Neural progenitor cell (in vitro differentiated cells): ENCODE data around the gene APCDD1L. TPM values are rescaled to one million over a fixed set of nuclear protein-coding genes. Genes with fewer than 3 reads are reported as not detected.

ENCODE experiments used
- DNase-seq: peaks from one replicate; pipeline ENCODE4 v3.0.0-alpha.2; 2016; ENCODE audit warnings: low spot score
- H2AFZ ChIP-seq: fragments of 200-600 bp; sonication (generic); replicated peaks from 2 replicates; pipeline ENCODE4 v1.6.1; 2016; ENCODE audit warnings: antibody characterized with exemption
- H3F3A ChIP-seq: fragments of 200-600 bp; sonication (generic); 2 replicates; pipeline ENCODE4 v1.6.1; 2016; ENCODE audit warnings: antibody characterized with exemption, low read depth
- H3K27ac ChIP-seq: fragments of 200-600 bp; sonication (generic); 2 replicates; pipeline ENCODE4 v1.5.1; 2016; ENCODE audit warnings: mild to moderate bottlenecking
- H3K27me3 ChIP-seq: fragments of 200-600 bp; sonication (generic); 2 replicates; pipeline ENCODE4 v1.6.1; 2016; ENCODE audit warnings: mild to moderate bottlenecking, moderate library complexity
- H3K36me3 ChIP-seq: fragments of 200-600 bp; sonication (generic); 2 replicates; pipeline ENCODE4 v1.5.1; 2016
- H3K4me1 ChIP-seq: fragments of 200-600 bp; sonication (generic); 2 replicates; pipeline ENCODE4 v1.6.1; 2016; ENCODE audit warnings: mixed run types
- H3K4me2 ChIP-seq: fragments of 200-600 bp; sonication (generic); 2 replicates; pipeline ENCODE4 v1.6.1; 2016
- H3K4me3 ChIP-seq: fragments of 200-600 bp; sonication (generic); 2 replicates; pipeline ENCODE4 v1.5.1; 2016
- H3K79me2 ChIP-seq: fragments of 200-600 bp; sonication (generic); 2 replicates; pipeline ENCODE4 v1.6.1; 2016; ENCODE audit warnings: low read depth
- H3K9ac ChIP-seq: fragments of 200-600 bp; sonication (generic); 2 replicates; pipeline ENCODE4 v1.6.1; 2016
- H3K9me3 ChIP-seq: fragments of 200-600 bp; sonication (generic); 2 replicates; pipeline ENCODE4 v1.5.1; 2016; ENCODE audit warnings: low read depth
- H4K20me1 ChIP-seq: fragments of 200-600 bp; sonication (generic); 2 replicates; pipeline ENCODE4 v1.6.1; 2016; ENCODE audit warnings: low read depth
- H3K27ac Mint-ChIP-seq: 3 replicates; pipeline ENCODE4 v1.8.0; 2021; ENCODE audit warnings: mixed read lengths
- H3K27me3 Mint-ChIP-seq: 2 replicates; pipeline ENCODE4 v1.8.0; 2022; ENCODE audit warnings: low read depth, mild to moderate bottlenecking, inconsistent platforms, moderate library complexity, mixed read lengths; ENCODE audit not compliant: insufficient read depth
- H3K36me3 Mint-ChIP-seq: 3 replicates; pipeline ENCODE4 v1.8.0; 2021; ENCODE audit warnings: mixed read lengths
- H3K4me1 Mint-ChIP-seq: 3 replicates; pipeline ENCODE4 v1.8.0; 2021; ENCODE audit warnings: mixed read lengths
- H3K4me3 Mint-ChIP-seq: 3 replicates; pipeline ENCODE4 v1.8.0; 2021; ENCODE audit warnings: mild to moderate bottlenecking, moderate library complexity, mixed read lengths
- H3K9me3 Mint-ChIP-seq: 3 replicates; pipeline ENCODE4 v1.8.0; 2020; ENCODE audit warnings: mixed read lengths
- CTCF ChIP-seq: fragments of 200-600 bp; sonication (generic); IDR thresholded peaks from 2 replicates; pipeline ENCODE4 v1.5.1; 2017; ENCODE audit warnings: antibody characterized with exemption, mild to moderate bottlenecking
- EZH2 ChIP-seq: fragments of 200-600 bp; sonication (generic); IDR thresholded peaks from 2 replicates; pipeline ENCODE4 v1.6.1; 2017; ENCODE audit warnings: antibody characterized with exemption, mild to moderate bottlenecking, moderate library complexity
- EZH2phosphoT487 ChIP-seq: fragments of 200-600 bp; sonication (generic); IDR thresholded peaks from 2 replicates; pipeline ENCODE4 v1.6.1; 2017; ENCODE audit warnings: antibody characterized with exemption
- total RNA-seq: library from RNA; depleted of rRNA; stranded (reverse); fragments of >200 nt; gene quantifications from 2 replicates; pipeline ENCODE4 v1.2.3, GENCODE V29; 2015; ENCODE audit warnings: low replicate concordance

APCDD1L gene
- total RNA-seq, 1 donor from 2014 or later, result not detected

DNA sequence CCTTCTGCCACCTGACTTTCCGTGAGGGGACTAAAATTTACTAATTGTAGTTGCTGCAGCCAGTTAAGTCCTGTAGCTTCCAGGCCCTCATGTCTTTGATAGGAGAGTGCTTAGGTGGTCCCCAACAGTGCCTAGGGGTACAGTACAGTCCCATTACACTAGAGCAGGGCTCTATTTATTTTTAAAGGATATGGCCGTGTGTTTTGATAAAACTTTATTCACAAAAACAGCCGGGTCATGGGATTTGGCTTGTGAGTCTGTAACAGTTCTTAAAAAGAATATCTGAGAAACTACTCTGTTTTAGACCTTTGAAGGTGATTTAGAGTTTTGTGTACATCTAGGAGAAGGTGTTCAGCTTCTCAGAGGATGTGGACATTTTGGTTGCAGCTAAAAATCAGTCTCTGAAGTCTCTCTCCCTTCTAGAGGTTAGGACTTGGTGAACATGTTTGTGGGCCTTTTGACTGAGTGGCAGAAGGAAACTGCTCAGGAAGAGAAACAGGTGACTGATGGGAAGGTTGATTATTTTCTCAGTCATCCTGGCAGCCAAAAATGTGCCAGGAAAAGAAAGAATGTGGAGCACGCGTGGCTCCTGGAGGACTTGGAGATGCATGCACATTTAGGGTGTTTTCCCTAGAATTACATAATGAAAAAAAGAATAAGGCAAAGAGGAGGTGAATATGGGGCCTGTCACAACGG is 68.8 kb downstream of the APCDD1L start:
- DNase-seq, result no peak
- H3K27me3 Mint-ChIP-seq, result peaks cover 2% of the 10 kb centered on the region
- Histone ChIP-seq H4K20me1 (peaks cover 20% of the 10 kb centered on the region), H3F3A (peaks cover 6% of the 10 kb centered on the region), H3K79me2 (peaks cover 9% of the 10 kb centered on the region), H3K36me3 (no peaks in the 10 kb centered on the region), H3K27me3 (no peaks in the 10 kb centered on the region), H3K4me1 (no peaks in the 10 kb centered on the region), H2AFZ (no peak overlapping the region), H3K27ac (peak overlapping the region; percentile 57), H3K9ac (no peak overlapping the region), H3K4me3 (no peak overlapping the region), H3K9me3 (no peaks in the 10 kb centered on the region), H3K4me2 (no peak overlapping the region)
- H3K9me3 Mint-ChIP-seq, result no peaks in the 10 kb centered on the region
- H3K4me1 Mint-ChIP-seq, result no peaks in the 10 kb centered on the region
- H3K4me3 Mint-ChIP-seq, result no peak overlapping the region
- TF ChIP-seq EZH2phosphoT487 (no peak), CTCF (no peak), EZH2 (no peak)
- H3K27ac Mint-ChIP-seq, result no peak overlapping the region
- H3K36me3 Mint-ChIP-seq, result peaks cover 17% of the 10 kb centered on the region

DNA sequence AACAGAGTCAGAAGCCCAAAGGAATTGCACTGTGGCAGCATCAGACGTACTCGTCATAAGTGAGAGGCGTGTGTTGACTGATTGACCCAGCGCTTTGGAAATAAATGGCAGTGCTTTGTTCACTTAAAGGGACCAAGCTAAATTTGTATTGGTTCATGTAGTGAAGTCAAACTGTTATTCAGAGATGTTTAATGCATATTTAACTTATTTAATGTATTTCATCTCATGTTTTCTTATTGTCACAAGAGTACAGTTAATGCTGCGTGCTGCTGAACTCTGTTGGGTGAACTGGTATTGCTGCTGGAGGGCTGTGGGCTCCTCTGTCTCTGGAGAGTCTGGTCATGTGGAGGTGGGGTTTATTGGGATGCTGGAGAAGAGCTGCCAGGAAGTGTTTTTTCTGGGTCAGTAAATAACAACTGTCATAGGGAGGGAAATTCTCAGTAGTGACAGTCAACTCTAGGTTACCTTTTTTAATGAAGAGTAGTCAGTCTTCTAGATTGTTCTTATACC is 70.4 kb downstream of the APCDD1L start:
- Mint-ChIP-seq H3K4me3 (no peak overlapping the region), H3K4me1 (no peaks in the 10 kb centered on the region), H3K36me3 (peaks cover 14% of the 10 kb centered on the region), H3K9me3 (no peaks in the 10 kb centered on the region), H3K27ac (no peak overlapping the region), H3K27me3 (peaks cover 2% of the 10 kb centered on the region)
- peaks cover 11% of the 10 kb centered on the region for H3K79me2 ChIP-seq
- H3K4me3 ChIP-seq, result no peak overlapping the region
- no peak overlapping the region for H3K27ac ChIP-seq
- no peaks in the 10 kb centered on the region for H3K27me3 ChIP-seq
- H4K20me1 ChIP-seq, result peaks cover 27% of the 10 kb centered on the region
- no peak for DNase-seq
- TF ChIP-seq EZH2, result no peak
- H3K36me3 ChIP-seq, result peaks cover 4% of the 10 kb centered on the region
- no peak overlapping the region for H2AFZ ChIP-seq
- H3K4me2 ChIP-seq, result no peak overlapping the region
- H3K9me3 ChIP-seq, result no peaks in the 10 kb centered on the region
- peaks cover 6% of the 10 kb centered on the region for H3F3A ChIP-seq
- H3K4me1 ChIP-seq, result no peaks in the 10 kb centered on the region
- no peak overlapping the region for H3K9ac ChIP-seq

DNA sequence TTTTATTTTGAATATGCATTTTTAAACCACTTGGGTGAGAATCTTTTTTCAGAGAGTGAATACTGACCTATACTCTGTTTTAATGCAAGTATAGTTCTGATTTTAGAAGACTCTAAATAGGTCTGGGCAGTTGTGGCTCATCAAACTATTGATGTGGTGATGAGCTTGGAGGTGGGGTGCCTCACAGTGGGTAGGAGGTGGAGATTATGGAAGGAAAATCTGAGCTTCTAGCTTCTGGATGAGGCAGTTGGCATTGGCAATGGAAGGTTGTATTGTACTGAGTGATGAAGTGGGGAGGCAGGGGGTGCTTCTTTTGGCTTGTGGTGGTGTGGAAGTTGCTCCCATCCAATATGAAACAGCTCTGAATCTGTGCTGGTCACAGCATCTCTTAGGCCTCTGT is 73.5 kb downstream of the APCDD1L start:
- Histone ChIP-seq H3K27me3 (no peaks in the 10 kb centered on the region), H3K79me2 (peaks cover 38% of the 10 kb centered on the region), H3K9ac (no peak overlapping the region), H3K4me1 (no peaks in the 10 kb centered on the region), H3K4me3 (no peak overlapping the region), H4K20me1 (peaks cover 16% of the 10 kb centered on the region), H2AFZ (no peak overlapping the region), H3K27ac (no peak overlapping the region), H3K9me3 (no peaks in the 10 kb centered on the region), H3K36me3 (peaks cover 4% of the 10 kb centered on the region), H3F3A (no peaks in the 10 kb centered on the region), H3K4me2 (no peak overlapping the region)
- TF ChIP-seq EZH2phosphoT487 (no peak), CTCF (no peak), EZH2 (no peak)
- Mint-ChIP-seq H3K9me3 (no peaks in the 10 kb centered on the region), H3K36me3 (peaks cover 26% of the 10 kb centered on the region), H3K27me3 (peaks cover 2% of the 10 kb centered on the region), H3K4me1 (no peaks in the 10 kb centered on the region), H3K27ac (no peak overlapping the region), H3K4me3 (no peak overlapping the region)
- DNase-seq, result no peak
